Activated CD4-positive, CD25-positive, alpha-beta regulatory T cell (primary cell): Measurements from ENCODE around the gene CKAP2L.

Experiments
- DNase-seq, 4 experiments: peaks; one replicate each; lab custom pipeline; 2025; lab: John Stamatoyannopoulos, UW

Gene CKAP2L

DNA sequence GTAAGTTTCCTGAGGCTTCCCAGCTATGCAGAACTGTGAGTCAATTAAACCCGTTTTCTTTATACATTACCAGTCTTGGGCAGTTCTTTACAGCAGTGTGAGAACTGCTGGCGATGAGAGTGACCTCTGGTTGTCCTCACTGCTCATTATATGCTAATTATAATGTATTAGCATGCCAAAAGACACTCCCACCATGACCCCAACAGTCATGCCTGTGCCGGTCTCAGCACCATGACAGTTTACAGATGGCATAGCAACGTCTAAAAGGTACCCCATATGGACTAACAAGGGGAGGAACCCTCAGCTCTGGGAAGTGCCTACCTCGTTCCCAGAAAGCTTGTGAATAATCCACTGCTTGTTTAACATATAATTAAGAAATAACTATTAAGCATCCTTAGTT lies 28.0 kb upstream of the CKAP2L start:
- DNase-seq = no peak

- no peak for DNase-seq
These were observed 27.4 kb upstream of the CKAP2L start for GRCh38 chr2:112791693-112792230.

DNA sequence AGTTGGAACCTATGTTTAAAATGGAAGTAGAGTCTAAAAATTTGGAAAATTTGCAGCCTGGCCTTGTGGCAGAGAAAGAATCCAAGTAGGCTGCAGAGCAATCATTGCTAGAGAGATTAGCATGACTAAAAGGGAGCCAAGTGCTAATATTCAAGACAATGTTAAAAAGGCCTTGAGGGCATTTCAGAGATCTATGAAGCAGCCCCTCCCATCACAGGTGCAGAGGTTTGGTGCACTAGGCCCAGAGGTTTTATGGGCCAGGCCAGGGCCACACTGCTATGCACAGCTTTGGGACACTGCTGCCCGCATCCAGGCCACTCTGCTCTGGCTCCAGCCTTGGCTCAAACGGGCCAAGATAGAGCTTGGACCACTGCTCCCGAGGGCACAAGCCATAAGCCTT lies 26.6 kb upstream of the CKAP2L start:
- DNase-seq = no peak

DNA sequence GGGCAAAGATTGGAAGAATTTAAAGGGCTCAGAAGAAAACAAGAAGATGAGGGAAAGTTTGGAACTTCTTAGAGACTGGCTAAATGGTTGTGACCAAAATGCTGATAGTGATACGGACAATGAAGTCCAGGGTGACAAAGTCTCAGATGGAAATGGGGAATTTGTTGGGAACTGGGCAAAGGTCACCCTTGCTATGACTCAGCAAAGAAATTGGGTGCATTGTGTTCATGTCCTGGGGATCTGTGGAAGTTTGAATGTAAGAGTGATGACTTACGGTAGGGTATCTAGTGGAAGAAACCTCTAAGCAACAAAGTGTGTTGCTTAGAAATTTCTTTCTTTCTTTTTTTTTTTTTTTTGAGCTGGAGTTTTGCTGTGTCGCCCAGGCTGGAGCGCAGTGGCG lies 25.9 kb upstream of the CKAP2L start:
- no peak for DNase-seq

- DNase-seq = no peak
These were observed 24.8 kb upstream of the CKAP2L start for GRCh38 chr2:112789186-112789585.

GRCh38 chr2:112788653-112789052 lies 24.2 kb upstream of the CKAP2L start:
- no peak for DNase-seq

- DNase-seq = no peak
These were observed 23.5 kb upstream of the CKAP2L start for GRCh38 chr2:112787729-112788393.

DNA sequence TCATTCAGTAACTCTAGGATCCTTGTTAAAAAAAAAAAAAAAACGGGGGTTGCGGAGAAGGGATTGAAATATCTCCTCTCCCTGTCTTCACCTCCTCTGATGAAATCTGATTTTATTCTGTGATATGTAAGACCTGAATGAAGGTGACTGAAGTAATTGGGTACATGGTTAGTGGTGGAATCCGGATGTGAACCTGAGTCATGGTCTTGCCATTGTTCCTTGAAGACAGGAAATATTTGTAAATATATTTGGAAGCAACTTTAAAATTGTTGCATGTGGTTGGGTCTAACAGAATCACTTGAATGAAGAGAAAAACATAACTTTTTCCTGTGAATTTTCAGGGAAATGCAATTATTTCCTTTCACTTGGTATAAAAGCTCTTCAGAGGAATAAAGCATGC lies 22.9 kb upstream of the CKAP2L start:
- no peak for DNase-seq

GRCh38 chr2:112784199-112785189 lies 20.1 kb upstream of the CKAP2L start, which contains the start of gene IL1A:
TSS of gene IL1A (minus strand) at chr2:112784493. CDS start at chr2:112783770, 723 bp downstream.
- no peak for DNase-seq

DNA sequence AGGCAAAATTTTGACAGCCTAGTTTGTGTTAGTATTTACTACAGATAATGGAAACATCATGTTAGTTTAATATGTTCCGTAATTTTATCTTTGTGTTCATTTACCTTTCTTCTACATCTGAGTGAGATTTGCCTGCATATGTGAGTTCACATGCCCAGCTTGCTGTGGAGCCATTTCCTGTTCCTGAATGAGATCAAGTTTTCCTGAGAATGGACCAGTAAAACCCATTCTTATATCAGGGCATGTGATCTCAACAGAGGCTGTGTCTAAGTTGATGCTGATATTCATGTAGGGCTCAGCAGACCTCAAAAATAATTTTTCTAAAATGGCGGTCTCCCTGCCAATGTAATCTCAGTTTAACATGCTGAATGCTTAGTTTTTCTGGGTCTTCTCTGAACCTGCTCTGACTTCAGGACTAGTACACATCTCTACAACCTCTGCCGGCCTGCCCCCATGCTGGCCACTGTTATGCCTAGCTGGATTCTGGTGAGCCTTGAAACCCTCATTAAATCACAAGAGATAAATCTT lies 18.8 kb upstream of the CKAP2L start:
- DNase-seq = no peak

GRCh38 chr2:112782234-112782799 lies 17.9 kb upstream of the CKAP2L start:
- DNase-seq = no peak

GRCh38 chr2:112779598-112779997 lies 15.2 kb upstream of the CKAP2L start:
- DNase-seq = no peak

- DNase-seq = no peak
These were observed 12.6 kb upstream of the CKAP2L start for GRCh38 chr2:112777036-112777435.

- no peak for DNase-seq
These were observed 11.7 kb upstream of the CKAP2L start for GRCh38 chr2:112776113-112776512.

DNA sequence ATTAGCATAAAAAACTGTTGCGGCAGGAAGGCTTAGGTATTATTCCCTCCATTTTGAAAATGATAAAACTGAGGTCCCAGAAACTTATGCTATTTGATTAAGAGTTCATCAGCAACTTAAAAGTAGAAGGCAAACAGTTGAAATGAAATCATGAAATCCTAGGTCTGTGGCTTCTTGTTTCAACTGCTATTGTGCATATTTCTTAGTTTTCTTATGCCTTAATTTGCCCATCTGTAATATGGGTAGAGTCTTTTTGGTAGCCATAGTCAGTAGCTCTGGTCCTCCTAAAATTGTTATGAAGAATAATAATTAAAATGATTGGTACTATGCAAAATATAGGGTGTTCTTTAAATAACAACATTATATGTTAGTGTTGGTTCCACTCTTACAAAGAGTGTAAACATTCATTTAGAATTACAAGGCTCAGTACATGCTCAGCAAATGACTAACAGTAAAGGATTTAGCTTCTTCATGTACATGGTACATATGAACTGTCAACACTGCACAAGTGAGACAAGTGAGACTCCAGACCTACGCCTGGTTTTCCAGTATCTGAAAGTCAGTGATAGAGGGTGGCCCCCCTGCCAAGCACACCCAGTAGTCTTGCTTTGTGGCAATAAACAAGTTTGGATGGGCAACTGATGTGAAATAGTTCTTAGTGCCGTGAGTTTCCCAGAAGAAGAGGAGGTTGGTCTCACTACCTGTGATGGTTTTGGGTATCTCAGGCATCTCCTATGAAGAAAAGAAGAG lies 10.3 kb upstream of the CKAP2L start:
- DNase-seq = no peak

DNA sequence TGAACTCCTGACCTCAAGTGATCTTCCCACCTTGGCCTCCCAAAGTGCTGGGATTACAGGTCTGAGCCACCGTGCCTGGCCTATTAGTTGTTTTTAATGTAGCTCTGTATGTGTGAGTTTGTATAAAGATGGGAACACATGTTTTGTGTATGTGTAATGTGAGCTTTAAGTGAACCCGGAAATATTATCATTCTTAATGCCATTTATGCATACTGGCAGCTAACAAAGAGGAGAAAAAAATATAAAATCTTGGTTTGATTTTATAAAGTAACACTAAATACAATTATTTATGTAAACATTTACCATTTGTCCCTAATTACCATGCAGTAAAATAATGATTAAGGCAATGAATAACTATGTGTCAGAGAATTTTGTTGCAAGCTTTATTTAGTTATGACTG lies 9.1 kb upstream of the CKAP2L start:
- no peak for DNase-seq

- no peak for DNase-seq
These were observed 8.6 kb upstream of the CKAP2L start for GRCh38 chr2:112772911-112773475.

GRCh38 chr2:112772322-112772721 lies 7.9 kb upstream of the CKAP2L start:
- no peak for DNase-seq

- DNase-seq = no peak
These were observed 4.0 kb upstream of the CKAP2L start for GRCh38 chr2:112768432-112768831.

- DNase-seq = no peak
These were observed 3.4 kb upstream of the CKAP2L start for GRCh38 chr2:112767693-112768330.

DNA sequence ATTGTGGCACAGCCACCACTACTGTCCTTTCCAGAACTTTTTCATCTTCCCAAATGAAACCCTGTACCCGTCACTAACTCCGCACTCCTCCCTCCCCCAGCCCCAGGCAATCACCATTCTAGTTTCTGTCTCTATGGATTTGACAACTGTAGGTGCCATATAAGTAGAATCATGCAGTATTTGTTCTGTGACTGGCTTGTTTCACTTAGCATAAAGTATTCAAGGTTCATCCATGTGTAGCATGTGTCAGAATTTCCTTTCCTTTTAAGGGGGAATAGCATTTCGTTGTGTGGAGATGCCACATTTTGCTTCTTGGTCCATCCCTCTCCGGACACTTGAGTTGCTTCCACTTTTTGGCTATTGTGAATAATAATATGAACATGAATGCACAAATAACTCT lies 842 bp upstream of the CKAP2L start:
- no peak for DNase-seq
